ENCODE results near the gene RAB1B.

RAB1B gene

GRCh38 chr11:66288671-66289547 lies 20.5 kb downstream of the RAB1B start, which contains the start of gene YIF1A:
TSS of gene YIF1A (minus strand) at chr11:66289143. CDS start at chr11:66288985, 158 bp downstream.
- peak; percentile 99 for DNase-seq
- no peak for TF ChIP-seq GATA1 (IDR thresholded peaks at IDR 0.05; ENCODE audit: low read depth, low read length)
- TF ChIP-seq POLR2A (IDR thresholded peaks at IDR 0.05; ENCODE audit: low read length), result peak; percentile 94

GRCh38 chr11:66289548-66290329 lies 21.3 kb downstream of the RAB1B start:
- TF ChIP-seq GATA1 (IDR thresholded peaks at IDR 0.05; ENCODE audit: low read depth, low read length) (no peak), POLR2A (IDR thresholded peaks at IDR 0.05; ENCODE audit: low read length) (no peak)
- peak; percentile 82 for DNase-seq

DNA sequence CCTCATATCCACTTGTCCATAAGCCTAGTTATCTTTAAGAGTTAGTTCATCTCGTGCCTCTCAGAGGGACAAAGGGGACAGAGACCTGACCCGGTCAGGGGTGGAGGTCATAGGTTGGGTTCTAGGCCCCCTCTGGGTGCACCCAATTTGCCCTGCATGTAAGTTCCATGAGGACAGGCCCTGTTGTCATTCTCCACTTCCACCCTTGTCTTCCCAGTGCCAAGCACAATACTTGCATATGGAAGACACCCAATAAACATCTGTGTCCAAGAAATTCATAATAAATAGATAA lies 21.8 kb downstream of the RAB1B start:
- DNase-seq, result no peak

GRCh38 chr11:66291303-66291705 lies 22.9 kb downstream of the RAB1B start:
- TF ChIP-seq POLR2A (IDR thresholded peaks at IDR 0.05; ENCODE audit: low read length) (no peak), GATA1 (IDR thresholded peaks at IDR 0.05; ENCODE audit: low read depth, low read length) (no peak)
- no peak for DNase-seq

More for the DNA sequence above, 21.8 kb downstream of the RAB1B start:
- TF ChIP-seq GATA1 (IDR thresholded peaks at IDR 0.05; ENCODE audit: low read depth, low read length), result no peak
- no peak for TF ChIP-seq POLR2A (IDR thresholded peaks at IDR 0.05; ENCODE audit: low read length)

DNA sequence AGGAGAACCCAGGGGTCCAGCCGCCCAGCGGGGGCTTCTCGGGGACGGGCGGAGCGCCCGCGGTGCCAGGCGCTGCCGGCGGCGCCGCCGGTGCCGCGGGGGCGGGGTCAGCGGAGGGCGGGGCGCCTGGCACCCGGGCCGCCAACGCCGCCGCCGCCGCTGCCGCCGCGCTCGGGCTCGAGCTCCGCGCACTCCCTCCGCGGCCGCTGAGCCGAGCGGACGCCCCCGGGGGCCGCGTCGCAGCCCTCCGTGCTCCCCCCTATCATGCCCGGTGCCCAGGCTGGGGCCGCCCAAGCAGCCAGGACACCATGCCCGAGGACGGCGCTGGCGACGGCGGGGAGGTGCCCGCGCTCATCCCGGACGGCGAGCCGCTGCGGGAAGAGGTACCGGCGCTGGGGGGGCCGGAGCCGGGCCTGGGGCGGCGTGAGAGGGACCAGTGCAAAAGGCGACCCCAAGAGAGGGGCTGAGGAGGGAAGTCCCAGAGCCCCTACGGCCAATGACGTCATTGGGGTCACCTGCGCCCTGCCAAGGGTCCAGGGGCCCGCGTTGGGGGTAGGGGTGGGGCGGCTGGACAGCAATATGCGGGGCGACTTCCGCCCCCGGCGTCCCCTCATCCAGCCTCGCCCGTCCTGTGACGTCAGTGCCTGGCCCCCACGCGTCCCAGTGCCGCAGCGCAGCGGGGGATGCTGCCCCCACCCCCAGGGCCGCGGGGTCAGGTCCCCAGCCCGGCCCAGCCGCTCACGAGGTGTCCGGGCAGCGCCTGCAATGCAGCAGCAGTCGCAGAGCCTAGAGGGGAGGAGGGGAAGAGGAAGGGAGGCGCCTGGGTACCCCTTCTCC lies 23.5 kb downstream of the RAB1B start, which contains the start of gene TMEM151A:
Gene TMEM151A, plus strand, starts transcription at position 189 of the 837 bp plus-strand sequence. Its CDS starts 120 bp downstream, at position 309.
- no peak for DNase-seq
- no peak for TF ChIP-seq POLR2A (IDR thresholded peaks at IDR 0.05; ENCODE audit: low read length)

DNA sequence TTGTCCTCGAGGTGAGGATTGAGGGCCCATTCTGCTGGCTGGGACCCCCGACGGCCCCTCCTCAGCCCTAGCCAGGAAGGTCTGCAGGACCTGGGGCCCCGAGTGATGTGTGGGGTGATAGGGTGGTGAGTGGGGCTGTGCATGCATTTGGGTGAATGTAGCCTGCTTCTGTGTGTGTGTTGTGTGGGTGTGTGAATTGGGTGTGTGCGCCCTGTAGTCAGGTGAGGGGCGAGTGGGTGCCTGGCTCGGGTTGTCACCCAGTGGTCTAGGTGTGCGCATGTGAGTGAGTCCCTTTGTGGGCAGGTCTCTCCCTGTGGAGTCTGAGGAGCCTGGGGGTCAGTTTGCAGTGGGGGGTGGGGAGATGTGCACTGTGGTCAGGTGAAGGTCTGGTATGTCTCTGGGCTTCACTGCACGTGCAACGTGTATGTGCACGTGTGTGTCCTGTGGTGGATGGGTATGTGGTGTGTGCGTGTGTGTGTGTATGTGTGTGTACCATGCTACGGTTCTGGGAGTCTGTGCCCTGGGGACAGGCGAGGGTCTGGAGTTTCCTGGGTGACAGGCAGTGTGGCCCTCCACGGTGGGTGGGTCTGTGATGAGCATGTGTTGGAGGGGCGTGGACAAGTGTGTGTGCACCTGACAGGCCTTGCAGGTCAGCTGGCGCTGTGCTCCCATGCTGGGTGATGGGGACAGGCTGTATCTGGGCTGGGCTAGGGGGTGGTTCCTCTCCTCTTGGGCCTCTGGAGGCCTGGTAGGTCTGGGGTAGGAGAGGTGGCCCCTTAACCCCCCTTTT lies 24.3 kb downstream of the RAB1B start:
- no peak for TF ChIP-seq POLR2A (IDR thresholded peaks at IDR 0.05; ENCODE audit: low read length)
- TF ChIP-seq GATA1 (IDR thresholded peaks at IDR 0.05; ENCODE audit: low read depth, low read length), result no peak
- no peak for DNase-seq

DNA sequence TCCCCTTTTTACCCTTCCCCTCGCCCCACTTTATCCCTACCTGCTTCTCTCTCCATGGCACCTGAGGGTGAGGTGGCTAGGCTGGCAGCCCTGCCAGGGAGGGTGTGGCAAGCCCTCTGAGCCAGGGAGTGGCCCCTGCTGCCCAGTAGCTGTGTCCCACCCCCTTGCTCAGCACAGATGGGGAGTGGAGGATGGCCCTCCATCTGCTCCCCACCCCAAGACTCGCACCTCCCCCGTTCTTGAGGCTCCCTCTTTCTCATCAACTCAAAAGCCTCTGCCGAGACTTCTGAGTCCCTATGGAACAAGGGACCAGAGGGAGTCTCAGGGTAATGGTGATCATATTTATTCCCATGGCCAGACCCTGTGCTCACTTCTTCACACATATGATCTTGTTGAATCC lies 24.9 kb downstream of the RAB1B start:
- no peak for TF ChIP-seq GATA1 (IDR thresholded peaks at IDR 0.05; ENCODE audit: low read depth, low read length)
- TF ChIP-seq POLR2A (IDR thresholded peaks at IDR 0.05; ENCODE audit: low read length), result no peak
- DNase-seq, result no peak

DNA sequence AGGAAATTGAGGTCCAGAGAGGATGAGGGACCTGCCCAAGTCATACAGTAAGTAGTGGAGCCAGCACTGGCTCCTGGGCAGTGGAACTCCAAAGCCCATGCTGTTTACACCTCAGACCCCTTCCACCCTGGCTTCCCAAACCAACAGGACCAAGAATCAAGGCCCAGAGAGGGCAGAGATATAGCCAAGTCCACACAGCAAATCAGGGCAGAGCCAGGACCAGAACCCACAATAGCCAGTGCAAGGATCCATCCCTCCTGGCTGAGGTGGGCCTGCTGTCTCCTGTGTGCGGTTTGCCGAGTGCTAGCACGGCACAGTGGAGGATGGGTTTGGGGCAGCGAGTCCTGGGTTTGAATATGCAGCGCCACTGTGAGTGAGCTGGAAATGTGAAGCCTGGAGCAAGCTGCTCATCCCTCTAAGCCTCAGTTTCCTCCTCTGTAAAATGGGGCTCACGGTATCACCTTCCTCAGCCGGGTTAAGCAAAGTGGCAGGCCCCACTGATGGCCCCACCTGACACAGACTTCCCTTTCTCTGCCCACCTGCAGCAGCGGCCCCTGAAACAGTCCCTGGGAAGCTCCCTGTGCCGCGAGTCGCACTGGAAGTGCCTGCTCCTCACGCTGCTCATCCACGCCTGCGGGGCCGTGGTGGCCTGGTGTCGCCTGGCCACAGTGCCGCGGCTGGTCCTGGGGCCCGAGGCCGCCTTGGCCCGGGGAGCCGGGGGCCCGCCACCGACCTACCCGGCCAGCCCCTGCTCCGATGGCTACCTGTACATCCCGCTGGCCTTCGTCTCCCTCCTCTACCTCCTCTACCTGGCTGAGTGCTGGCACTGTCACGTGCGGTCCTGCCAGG lies 25.6 kb downstream of the RAB1B start:
- TF ChIP-seq GATA1 (IDR thresholded peaks at IDR 0.05; ENCODE audit: low read depth, low read length) (no peak), POLR2A (IDR thresholded peaks at IDR 0.05; ENCODE audit: low read length) (no peak)
- no peak for DNase-seq

- TF ChIP-seq GATA1 (IDR thresholded peaks at IDR 0.05; ENCODE audit: low read depth, low read length) (no peak), POLR2A (IDR thresholded peaks at IDR 0.05; ENCODE audit: low read length) (no peak)
- DNase-seq, result no peak
These were observed 26.5 kb downstream of the RAB1B start for GRCh38 chr11:66294626-66295620.

GRCh38 chr11:66297610-66298009 lies 29.2 kb downstream of the RAB1B start:
- TF ChIP-seq GATA1 (IDR thresholded peaks at IDR 0.05; ENCODE audit: low read depth, low read length) (no peak), POLR2A (IDR thresholded peaks at IDR 0.05; ENCODE audit: low read length) (no peak)
- DNase-seq, result no peak

DNA sequence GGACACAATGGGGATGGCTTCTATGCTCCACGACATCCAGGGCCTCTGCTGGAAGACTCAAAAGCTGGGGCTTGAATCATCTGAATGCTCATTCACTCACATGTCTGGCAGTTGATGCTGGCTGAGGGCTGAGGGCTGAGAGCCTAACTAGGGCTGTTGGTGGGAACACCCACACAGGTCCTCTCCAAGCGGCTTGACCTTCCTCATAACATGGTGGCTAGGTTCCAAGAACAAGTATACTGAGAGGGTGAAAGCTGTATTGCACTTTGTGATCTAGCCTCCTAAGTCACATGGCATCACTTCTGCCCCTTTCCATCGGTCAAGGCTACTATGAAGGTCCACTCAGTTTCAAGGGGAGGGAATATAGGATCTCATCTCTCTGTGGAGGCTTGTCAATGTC lies 30.7 kb downstream of the RAB1B start:
- no peak for TF ChIP-seq GATA1 (IDR thresholded peaks at IDR 0.05; ENCODE audit: low read depth, low read length)
- TF ChIP-seq POLR2A (IDR thresholded peaks at IDR 0.05; ENCODE audit: low read length), result no peak
- no peak for DNase-seq
